HG02973 (cell line): ENCODE data around the gene HJURP.

Experiments used
- ATAC-seq: cut with Tn5 transposase; IDR thresholded peaks from one replicate; pipeline ENCODE4 v1.9.1; 2021; ENCODE audit warnings: moderate library complexity; ENCODE audit not compliant: unreplicated experiment

The HJURP gene

DNA sequence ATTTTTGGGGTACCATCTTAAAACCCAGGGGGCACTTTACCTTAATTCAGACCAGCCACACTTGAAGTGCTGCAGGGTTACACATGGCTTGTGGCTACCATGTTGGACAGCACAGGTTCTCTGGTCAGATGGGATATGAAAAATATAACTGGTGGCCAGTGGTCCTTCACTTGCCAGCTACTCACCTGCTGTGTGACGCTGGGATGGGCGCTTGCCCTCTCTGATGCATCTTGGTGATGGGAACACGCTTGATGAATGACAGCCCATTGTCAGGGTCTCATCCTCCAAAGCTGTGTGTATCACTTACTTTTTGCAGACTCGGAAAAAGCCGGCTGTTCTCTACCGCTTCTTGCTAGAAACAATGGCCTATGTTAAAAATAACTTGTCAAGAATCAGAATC lies 22.5 kb downstream of the HJURP start:
- no peak for ATAC-seq

GRCh38 chr2:233831011-233831721 lies 23.2 kb downstream of the HJURP start:
- ATAC-seq, result no peak

DNA sequence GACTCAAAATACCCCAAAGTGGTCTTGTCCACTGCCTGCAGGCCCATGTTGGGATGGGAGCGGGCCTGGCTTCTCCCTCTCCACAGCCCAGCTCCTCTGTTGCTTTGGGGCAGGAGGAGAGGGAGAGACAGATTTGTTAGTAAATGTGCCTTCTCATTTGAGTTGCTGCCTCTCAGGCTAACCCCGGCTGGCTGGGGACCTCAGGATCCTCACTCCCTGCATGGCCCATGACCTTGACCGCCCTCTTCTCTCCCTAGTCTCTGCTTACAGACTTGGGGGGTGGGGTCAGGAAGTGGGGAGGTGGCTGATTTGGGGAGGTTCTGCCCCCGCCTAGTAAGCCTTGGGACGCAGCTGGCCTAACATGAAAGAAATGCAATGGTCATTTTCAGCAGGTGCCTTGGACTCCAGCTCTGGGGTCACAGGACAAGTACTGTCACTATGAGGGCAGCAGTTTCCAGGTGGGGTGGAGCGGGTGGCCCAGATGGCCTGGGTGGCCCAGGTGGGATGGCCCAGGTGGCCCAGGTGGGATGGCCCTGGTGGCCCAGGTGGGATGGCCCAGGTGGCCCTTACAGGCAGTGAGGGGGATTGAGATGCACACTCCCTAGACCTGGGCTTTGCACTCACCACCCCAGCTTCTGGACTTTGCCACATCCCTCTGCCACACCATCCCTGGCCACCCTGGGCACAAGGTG lies 24.1 kb downstream of the HJURP start:
- ATAC-seq, result no peak

DNA sequence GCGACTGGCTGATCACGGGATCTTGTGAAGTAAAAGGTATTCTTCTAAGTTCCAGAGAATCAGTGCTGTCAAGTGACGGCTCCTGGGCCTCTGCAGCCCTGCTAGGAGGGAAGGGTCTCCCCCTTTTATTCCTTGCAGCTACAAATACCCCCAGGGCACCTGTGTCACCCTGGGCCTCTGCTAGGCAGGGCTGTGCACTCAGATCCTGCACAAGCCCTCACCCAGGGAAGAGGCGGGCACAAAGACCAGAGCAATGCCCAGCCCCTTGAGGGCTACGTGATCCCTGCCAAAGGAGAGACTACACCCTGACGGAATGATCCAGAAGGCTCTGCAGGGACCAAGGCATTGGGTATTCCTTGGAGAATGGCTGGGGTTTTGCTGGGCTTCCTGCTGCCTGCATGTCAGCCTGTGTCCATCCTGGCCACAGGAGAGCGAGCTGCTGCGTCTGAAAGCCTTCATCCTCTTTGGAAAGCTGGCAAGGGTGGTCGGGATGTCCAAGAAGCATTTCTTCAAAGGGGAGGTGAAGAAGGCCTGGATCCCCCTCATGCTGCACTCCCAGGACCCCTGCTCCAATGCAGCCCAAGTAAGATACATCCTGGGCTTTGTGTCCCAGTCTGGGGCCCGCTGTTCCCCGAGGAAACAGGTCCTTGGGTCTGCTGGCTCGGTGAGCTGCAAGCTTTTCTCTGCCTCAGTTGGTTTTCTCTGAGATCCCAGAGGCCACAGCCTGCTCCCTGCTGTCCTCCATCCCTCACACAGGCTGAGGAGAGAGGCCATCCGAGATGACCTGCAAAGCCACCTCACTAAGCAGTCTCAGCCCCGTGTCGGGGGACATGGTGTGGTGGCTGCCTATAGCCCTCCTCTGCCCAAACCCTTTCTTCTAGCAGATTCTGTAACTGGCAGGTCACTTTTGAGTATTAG lies 24.9 kb downstream of the HJURP start:
- ATAC-seq, result no peak

GRCh38 chr2:233828546-233829192 lies 25.7 kb downstream of the HJURP start:
- no peak for ATAC-seq

DNA sequence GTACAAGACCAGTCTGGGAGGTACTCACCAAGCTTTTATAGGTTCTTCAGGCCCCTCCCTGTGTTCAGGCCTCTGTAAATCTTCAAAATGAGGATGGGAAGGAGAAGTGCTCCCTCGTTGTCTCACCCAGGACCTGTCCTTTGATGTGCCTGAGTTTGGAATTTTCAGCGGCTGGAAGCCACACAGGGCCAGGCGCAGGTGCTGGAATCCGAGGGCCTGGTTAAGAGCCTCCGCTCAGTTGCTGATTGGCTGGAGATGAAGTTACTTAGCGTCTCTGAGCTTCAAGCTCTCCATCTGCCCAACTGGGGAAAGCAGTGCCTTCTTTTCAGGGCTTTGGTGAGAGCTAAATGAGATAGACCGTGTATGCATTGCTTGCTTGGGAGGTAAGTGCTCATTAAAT lies 30.0 kb downstream of the HJURP start:
- ATAC-seq, result no peak

DNA sequence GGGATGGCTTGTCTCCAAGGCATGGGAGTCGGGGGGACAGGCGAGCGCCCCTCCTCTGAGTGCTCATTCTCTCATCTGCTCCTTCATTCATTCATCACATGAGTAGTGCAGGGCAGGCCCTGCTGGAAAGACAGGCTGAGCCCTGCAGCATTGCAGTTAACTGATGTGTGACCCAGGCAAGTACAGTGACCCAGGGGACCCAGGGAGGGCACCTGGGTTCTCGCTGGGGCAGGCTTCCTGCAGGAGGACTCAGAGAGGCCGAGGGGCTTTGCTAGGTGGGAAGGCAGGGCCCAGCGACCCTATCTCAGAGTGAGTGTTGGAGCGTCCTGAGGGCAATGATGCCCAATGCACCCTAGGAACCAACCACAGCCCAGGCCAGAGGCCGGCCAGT lies 30.6 kb downstream of the HJURP start:
- no peak for ATAC-seq

DNA sequence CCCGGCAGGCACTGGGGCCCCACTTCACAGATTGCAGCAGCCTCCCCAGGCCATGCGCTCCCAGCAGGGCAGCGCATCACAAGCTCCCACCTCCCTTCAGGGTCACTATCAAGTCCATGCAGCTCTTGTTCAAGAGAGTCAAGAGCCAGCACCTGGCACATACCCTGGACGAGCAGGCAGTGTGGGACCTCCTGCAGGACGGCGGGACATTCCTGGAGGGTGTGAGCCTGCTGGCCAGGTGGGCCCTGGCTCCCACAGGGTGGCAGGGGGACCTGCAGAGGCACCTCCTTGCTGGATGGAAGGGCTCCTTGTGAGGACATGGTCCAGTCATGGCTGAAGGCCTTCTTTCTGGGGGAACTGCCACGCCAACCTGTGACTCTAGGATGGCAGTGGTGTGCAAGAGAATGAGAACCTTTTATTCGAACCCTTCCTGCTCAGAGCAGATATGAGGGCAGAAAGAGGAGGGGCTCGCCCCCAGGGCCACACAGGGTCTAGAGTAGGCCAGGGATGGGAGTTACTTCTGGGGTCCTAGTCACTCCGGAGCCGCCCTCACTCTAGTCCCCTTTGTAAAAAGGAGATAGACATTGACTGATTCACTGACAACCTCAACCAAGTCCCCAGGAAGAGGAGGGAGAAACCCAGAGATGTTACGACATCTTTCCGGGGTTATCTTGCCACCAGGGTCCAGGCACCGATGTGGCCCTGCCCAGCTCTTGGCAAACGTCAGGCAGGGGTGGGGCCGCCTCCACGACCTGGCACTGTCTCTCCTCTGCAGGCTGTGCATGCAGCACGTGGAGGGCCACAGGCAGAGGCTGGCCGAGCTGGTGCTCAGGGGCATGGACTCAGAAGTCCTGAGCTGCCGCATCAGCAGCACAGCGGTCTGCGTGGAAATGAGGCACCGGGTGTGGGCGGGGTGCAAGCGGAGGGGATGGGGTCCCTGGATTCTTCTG lies 31.3 kb downstream of the HJURP start:
- ATAC-seq, result no peak

DNA sequence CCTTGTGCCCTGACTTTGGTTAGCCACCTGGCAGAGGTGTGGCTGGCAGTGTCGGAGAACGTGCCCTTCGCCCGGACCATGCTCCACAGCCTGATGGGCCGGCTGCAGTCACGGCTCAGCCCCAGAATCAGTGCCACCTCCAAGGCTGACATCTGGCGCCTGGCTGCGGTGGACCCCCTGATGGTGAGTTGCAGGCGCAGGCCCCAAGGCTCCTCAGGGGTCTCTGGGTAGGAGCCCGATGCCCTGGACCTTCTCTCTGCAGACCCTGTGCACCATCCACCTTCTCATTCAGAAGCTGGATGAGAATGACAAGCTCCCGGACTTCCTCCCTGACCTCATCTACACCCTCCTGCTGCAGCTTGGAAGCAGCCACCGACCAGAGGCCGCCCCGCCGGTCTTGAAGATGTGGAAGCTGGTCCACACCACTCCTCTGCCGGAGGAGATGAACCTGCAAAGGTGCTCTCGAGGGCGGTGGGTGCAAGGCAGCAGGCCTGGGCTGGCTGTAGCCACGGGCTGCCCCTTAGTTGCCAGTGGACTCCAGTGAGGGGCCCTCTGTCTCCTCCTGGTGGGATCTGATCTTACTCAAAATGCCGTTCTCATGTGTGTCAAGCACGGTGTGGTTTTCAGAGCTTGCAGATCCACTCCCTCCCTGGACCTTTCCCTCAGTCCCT lies 32.1 kb downstream of the HJURP start:
- no peak for ATAC-seq

- ATAC-seq, result no peak
Observed at GRCh38 chr2:233821709-233822100, 32.6 kb downstream of the HJURP start.

GRCh38 chr2:233821196-233821595 lies 33.1 kb downstream of the HJURP start:
- ATAC-seq, result no peak

- ATAC-seq, result no peak
Observed at GRCh38 chr2:233820774-233821105, 33.6 kb downstream of the HJURP start.

DNA sequence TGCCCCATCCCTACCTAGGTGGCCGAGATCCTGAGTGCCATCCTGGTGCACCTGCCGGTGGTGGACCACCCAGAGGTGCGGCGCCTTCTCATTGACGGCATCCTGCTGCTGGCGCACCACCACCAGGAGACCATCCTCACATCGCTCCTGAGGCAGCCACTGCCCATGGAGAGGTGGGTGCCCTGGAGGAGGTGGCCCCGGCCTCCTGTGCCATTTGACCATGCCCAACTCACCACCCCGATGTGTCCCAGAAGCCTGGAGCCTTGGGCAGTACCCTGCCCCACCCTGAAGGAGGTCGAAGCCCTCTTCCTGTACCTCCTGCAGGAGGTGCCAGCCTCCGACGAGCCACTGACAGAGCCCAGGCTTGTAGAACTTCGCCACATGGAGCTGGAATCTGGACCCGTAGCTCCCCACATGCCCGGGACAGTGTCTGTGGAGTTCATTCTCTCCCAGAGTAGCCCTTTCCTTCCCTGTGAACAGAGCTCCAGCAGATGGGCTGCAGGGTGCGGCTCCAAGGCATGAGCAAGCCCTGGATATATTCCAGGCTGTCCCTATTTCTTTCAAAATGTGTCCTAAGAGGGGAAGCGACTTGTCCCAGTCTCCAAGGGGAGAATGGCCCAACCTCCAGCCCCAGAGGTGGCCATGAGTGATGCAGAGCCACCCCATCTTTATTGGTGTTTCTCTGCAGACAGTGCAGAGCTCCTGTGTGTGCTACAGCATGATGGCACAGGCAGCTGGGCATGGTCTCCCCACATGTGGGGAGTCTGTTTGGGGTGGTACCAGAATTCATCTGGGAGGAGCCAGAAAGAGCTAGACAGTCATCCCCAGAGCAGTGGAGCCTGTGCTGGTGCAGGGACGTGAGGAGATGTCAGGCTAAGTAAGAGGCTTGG lies 34.2 kb downstream of the HJURP start:
- no peak for ATAC-seq

DNA sequence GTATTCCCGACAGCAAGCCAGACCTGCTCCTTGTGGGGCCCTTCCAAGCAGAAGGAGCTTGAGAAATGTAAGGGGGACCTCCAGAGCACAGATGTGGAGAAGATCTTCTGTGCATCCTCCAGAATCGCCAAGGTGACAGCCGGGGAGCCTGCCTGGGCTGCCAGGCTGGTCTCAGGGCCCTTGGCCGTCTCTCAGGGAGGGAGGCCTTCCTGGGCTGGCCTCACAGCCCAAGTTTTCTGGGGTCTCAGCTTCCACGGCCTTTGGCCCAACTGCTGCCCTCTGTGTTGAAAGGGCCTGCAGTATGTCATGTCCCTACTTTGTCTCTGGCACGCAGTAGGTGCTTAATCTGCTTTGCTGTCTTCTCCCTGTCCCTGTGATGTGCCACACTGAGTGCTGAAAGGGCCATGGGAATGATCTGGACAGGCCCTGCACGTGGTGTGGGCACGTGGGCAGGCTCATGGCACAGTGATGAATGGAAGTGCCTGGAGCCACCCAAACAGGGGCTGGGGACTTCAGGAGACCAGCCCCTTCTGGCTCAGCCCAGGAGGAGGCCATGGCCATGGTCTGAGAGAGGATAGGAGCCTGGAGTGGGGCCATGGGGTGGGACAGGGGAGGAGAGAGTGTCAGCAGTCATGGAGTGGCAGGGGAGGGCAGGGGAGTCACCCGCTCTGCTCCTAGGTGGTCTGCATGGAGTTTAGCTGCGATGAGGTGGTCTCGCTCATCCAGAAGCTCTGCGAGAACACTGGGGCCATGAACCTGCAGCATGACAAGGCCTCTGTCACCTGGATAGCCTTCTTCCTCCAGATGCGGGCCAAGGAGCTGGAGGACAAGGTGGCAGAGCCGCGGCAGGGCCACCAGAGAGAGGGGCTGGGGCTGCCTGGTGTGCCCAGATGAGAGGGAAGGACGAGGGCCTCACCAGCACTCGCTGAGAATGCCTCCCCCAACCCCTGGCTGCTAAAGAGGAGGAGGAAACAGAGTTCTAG lies 35.4 kb downstream of the HJURP start:
- no peak for ATAC-seq

GRCh38 chr2:233817995-233818638 lies 36.2 kb downstream of the HJURP start:
- no peak for ATAC-seq

- no peak for ATAC-seq
Observed at GRCh38 chr2:233817361-233817911, 36.9 kb downstream of the HJURP start.

- no peak for ATAC-seq
Observed at GRCh38 chr2:233816771-233817170, 37.6 kb downstream of the HJURP start.
